ENCODE measurements around the gene PCNX3. TPM values are rescaled to one million over a fixed set of nuclear protein-coding genes. Genes with fewer than 3 reads are reported as not detected.

PCNX3 gene
- total RNA-seq, 2 donors from 2014 or later = 32.0 to 67.9 TPM

GRCh38 chr11:65580756-65581155 is 34.8 kb upstream of the PCNX3 start:
- WGBS = 83% methylated on average over 8 of the region's 8 CpGs
- intact Hi-C loops (cut with DNase I) = no loop called here
- H3K4me3 ChIP-seq = no peak overlapping the region
- H3K27ac ChIP-seq = no peak overlapping the region
- TF ChIP-seq POLR2AphosphoS5 (IDR thresholded peaks at IDR 0.05) = no peak
- no peak for TF ChIP-seq CTCF (IDR thresholded peaks at IDR 0.05)
- H3K36me3 ChIP-seq = peaks cover 0 to 25% of the 10 kb centered on the region in 2 donors
- H3K27me3 ChIP-seq (replicated peaks; ENCODE audit: insufficient read depth) = no peaks in the 10 kb centered on the region
- H3K4me1 ChIP-seq (replicated peaks) = peaks cover 13% of the 10 kb centered on the region
- H3K9me3 ChIP-seq = no peaks in the 10 kb centered on the region
- DNase-seq (ENCODE audit: low spot score) = no peak

- peaks cover 5% of the 10 kb centered on the region for H3K4me1 ChIP-seq (replicated peaks)
- H3K27me3 ChIP-seq (replicated peaks; ENCODE audit: insufficient read depth) = no peaks in the 10 kb centered on the region
- peaks cover 0 to 25% of the 10 kb centered on the region in 2 donors for H3K36me3 ChIP-seq
- H3K9me3 ChIP-seq = no peaks in the 10 kb centered on the region
- WGBS = 98% methylated on average over 3 of the region's 3 CpGs
- DNase-seq (ENCODE audit: low spot score) = no peak
- intact Hi-C loops (cut with DNase I) = no loop called here
- H3K27ac ChIP-seq = no peak overlapping the region
- H3K4me3 ChIP-seq = no peak overlapping the region
- TF ChIP-seq POLR2A (IDR thresholded peaks at IDR 0.05) (no peak), POLR2AphosphoS5 (IDR thresholded peaks at IDR 0.05) (no peak), CTCF (IDR thresholded peaks at IDR 0.05) (no peak)
These were observed 33.6 kb upstream of the PCNX3 start for GRCh38 chr11:65581928-65582327.

- no peak overlapping the region for H3K27ac ChIP-seq
- 88% methylated on average over 9 of the region's 10 CpGs for WGBS
- H3K9me3 ChIP-seq = no peaks in the 10 kb centered on the region
- no peaks in the 10 kb centered on the region for H3K4me1 ChIP-seq (replicated peaks)
- TF ChIP-seq CTCF (IDR thresholded peaks at IDR 0.05) (no peak), POLR2AphosphoS5 (IDR thresholded peaks at IDR 0.05) (no peak), POLR2A (IDR thresholded peaks at IDR 0.05) (no peak)
- no peaks in the 10 kb centered on the region for H3K27me3 ChIP-seq (replicated peaks; ENCODE audit: insufficient read depth)
- peaks cover 0 to 25% of the 10 kb centered on the region in 2 donors for H3K36me3 ChIP-seq
- DNase-seq (ENCODE audit: low spot score) = no peak
- no peak overlapping the region for H3K4me3 ChIP-seq
- intact Hi-C loops (cut with DNase I) = no loop called here
These were observed 32.0 kb upstream of the PCNX3 start for GRCh38 chr11:65583589-65583988.

GRCh38 chr11:65584106-65584505 is 31.5 kb upstream of the PCNX3 start:
- no peak overlapping the region for H3K27ac ChIP-seq
- 70% methylated on average over 8 of the region's 8 CpGs for WGBS
- TF ChIP-seq POLR2A (IDR thresholded peaks at IDR 0.05) (no peak), CTCF (IDR thresholded peaks at IDR 0.05) (no peak), POLR2AphosphoS5 (IDR thresholded peaks at IDR 0.05) (no peak)
- DNase-seq (ENCODE audit: low spot score) = no peak
- H3K4me1 ChIP-seq (replicated peaks) = no peaks in the 10 kb centered on the region
- H3K9me3 ChIP-seq = no peaks in the 10 kb centered on the region
- H3K27me3 ChIP-seq (replicated peaks; ENCODE audit: insufficient read depth) = no peaks in the 10 kb centered on the region
- H3K36me3 ChIP-seq = peaks cover 0 to 25% of the 10 kb centered on the region in 2 donors
- intact Hi-C loops (cut with DNase I) = no loop called here
- H3K4me3 ChIP-seq = no peak overlapping the region

GRCh38 chr11:65584723-65585171 is 30.8 kb upstream of the PCNX3 start:
- Histone ChIP-seq H3K4me3 (no peak overlapping the region), H3K27me3 (replicated peaks; ENCODE audit: insufficient read depth) (no peaks in the 10 kb centered on the region), H3K27ac (no peak overlapping the region), H3K9me3 (no peaks in the 10 kb centered on the region), H3K4me1 (replicated peaks) (no peaks in the 10 kb centered on the region), H3K36me3 (peaks cover 0 to 25% of the 10 kb centered on the region in 2 donors)
- intact Hi-C loops (cut with DNase I) = no loop called here
- 71% methylated on average over 35 of the region's 46 CpGs for WGBS
- TF ChIP-seq POLR2AphosphoS5 (IDR thresholded peaks at IDR 0.05) = no peak
- TF ChIP-seq POLR2A (IDR thresholded peaks at IDR 0.05) = no peak
- TF ChIP-seq CTCF (IDR thresholded peaks at IDR 0.05) = no peak
- no peak for DNase-seq (ENCODE audit: low spot score)
